Gastrocnemius medialis (tissue), 4 donors: ENCODE measurements around the gene CDAN1. TPM values are rescaled to one million over a fixed set of nuclear protein-coding genes. Genes with fewer than 3 reads are reported as not detected.

ENCODE experiments used
- ATAC-seq, 2 donors: fragments of 150-250 bp; one replicate each; pipeline ENCODE4 v1.9.1; 2016
- DNase-seq, 2 donors: peaks; one replicate each; pipeline ENCODE4 v3.0.0-alpha.2; 2019
- H3K27ac ChIP-seq, 4 donors: fragments of 200-600 bp; sonication (generic); 1 replicate in 1 of 4; 2 replicates in 3 of 4; pipeline ENCODE4 v1.5.1; 2016 to 2018; ENCODE audit warnings: mild to moderate bottlenecking in 2 of 4, moderate library complexity in 1 of 4
- H3K27me3 ChIP-seq, 3 donors: fragments of 200-600 bp; sonication (generic) in 2 of 3; 1 replicate in 1 of 3; 2 replicates in 2 of 3; pipeline versions ENCODE4 v1.5.1 to v1.6.0; 2016 to 2019; ENCODE audit warnings: mild to moderate bottlenecking in 1 of 3, moderate library complexity in 1 of 3
- H3K36me3 ChIP-seq, 2 donors: fragments of 200-600 bp; sonication (generic) in 1 of 2; one replicate each; pipeline ENCODE4 v1.5.1; 2017 to 2018
- H3K4me1 ChIP-seq, 2 donors: fragments of 200-600 bp; sonication (generic) in 1 of 2; one replicate each; pipeline ENCODE4 v1.5.1; 2016 to 2017; ENCODE audit warnings: mild to moderate bottlenecking in 2 of 2
- H3K4me3 ChIP-seq, 4 donors: fragments of 200-600 bp; sonication (generic) in 3 of 4; 1 replicate in 1 of 4; 2 replicates in 3 of 4; pipeline ENCODE4 v1.5.1; 2016 to 2019; ENCODE audit warnings: mild to moderate bottlenecking in 2 of 4
- H3K9me3 ChIP-seq, 3 donors: fragments of 200-600 bp; sonication (generic) in 2 of 3; 1 replicate in 1 of 3; 2 replicates in 2 of 3; pipeline ENCODE4 v1.5.1; 2016 to 2019
- CTCF ChIP-seq, 5 experiments: fragments of 450-650 bp in 3 of 5; fragments of 200-600 bp in 2 of 5; sonication (generic) in 2 of 5; IDR thresholded peaks in 4 of 5; conservative IDR thresholded peaks in 1 of 5; 1 replicate in 4 of 5; 2 replicates in 1 of 5; pipeline ENCODE4 v1.5.1; 2016 to 2019; ENCODE audit warnings: antibody characterized with exemption in 5 of 5, mild to moderate bottlenecking in 3 of 5, moderate library complexity in 3 of 5
- POLR2A ChIP-seq, 2 donors: fragments of 450-650 bp; IDR thresholded peaks; one replicate each; pipeline ENCODE4 v1.6.1; 2017; ENCODE audit warnings: antibody characterized with exemption in 2 of 2, mild to moderate bottlenecking in 2 of 2, moderate library complexity in 2 of 2
- in situ Hi-C, 4 donors: fragments of 200-750 bp; cut with MboI; loops; one replicate each; pipeline versions ENCODE4 v1.15.0 to v1.8.0; 2017; ENCODE audit warnings: low sequenced_read_pairs in 4 of 4
- intact Hi-C: fragments of 100-400 bp; cut with DNase I; formaldehyde crosslinking; loops from one replicate; pipeline ENCODE4 v1.15.1; 2023; ENCODE audit warnings: low total_unique reads
- total RNA-seq, 4 donors: library from RNA; depleted of rRNA; stranded (reverse); fragments of >200 nt; gene quantifications; one replicate each; pipeline versions ENCODE4 v1.1.0 to v1.2.3, GENCODE V29; 2016

CDAN1 gene
- total RNA-seq, 4 donors from 2014 or later = 4.2 to 5.9 (median 5.1) TPM

GRCh38 chr15:42710662-42711061 is 26.3 kb downstream of the CDAN1 start:
- ATAC-seq = no peak
- in situ Hi-C loops = loop anchor here in 1 of 4 donors (5.0 kb wide), 1 partner anchor 217 kb away; no protein-coding TSS in a partner anchor
- intact Hi-C loops = no loop called here

GRCh38 chr15:42707873-42708544 is 28.9 kb downstream of the CDAN1 start:
- ATAC-seq (no peak), DNase-seq (no peak)
- no peak overlapping the region for H3K4me3 ChIP-seq
- in situ Hi-C loops (loop anchor here in 2 of 4 donors (5.0 to 10.0 kb wide), 2 partner anchors 217 to 219 kb away; partner anchors contain the start of gene TTBK2 (in 1 of the 2)), intact Hi-C loops (loop anchor here (10.0 kb wide), 1 partner anchor 497 kb away; no protein-coding TSS in a partner anchor)
- no peaks in the 10 kb centered on the region for H3K9me3 ChIP-seq
- H3K27ac ChIP-seq = no peak overlapping the region
- TF ChIP-seq POLR2A (IDR thresholded peaks at IDR 0.05) (no peak), CTCF (IDR thresholded peaks at IDR 0.05 in 4 of 5, conservative IDR thresholded peaks at IDR 0.05 in 1 of 5) (no peak)
- no peaks in the 10 kb centered on the region for H3K4me1 ChIP-seq
- no peaks in the 10 kb centered on the region for H3K27me3 ChIP-seq
- no peaks in the 10 kb centered on the region for H3K36me3 ChIP-seq

More at GRCh38 chr15:42710662-42711061, 26.3 kb downstream of the CDAN1 start:
- Histone ChIP-seq H3K27me3 (no peaks in the 10 kb centered on the region), H3K4me1 (no peaks in the 10 kb centered on the region), H3K4me3 (no peak overlapping the region), H3K36me3 (no peaks in the 10 kb centered on the region), H3K27ac (no peak overlapping the region), H3K9me3 (no peaks in the 10 kb centered on the region)
- TF ChIP-seq CTCF (IDR thresholded peaks at IDR 0.05 in 4 of 5, conservative IDR thresholded peaks at IDR 0.05 in 1 of 5) (no peak), POLR2A (IDR thresholded peaks at IDR 0.05) (no peak)
- DNase-seq = no peak

GRCh38 chr15:42707068-42707467 is 29.9 kb downstream of the CDAN1 start:
- H3K4me3 ChIP-seq = no peak overlapping the region
- no peaks in the 10 kb centered on the region for H3K36me3 ChIP-seq
- in situ Hi-C loops (loop anchor here in 2 of 4 donors (5.0 to 10.0 kb wide), 2 partner anchors 218 to 220 kb away; partner anchors contain the start of gene TTBK2 (in 1 of the 2)), intact Hi-C loops (loop anchor here (10.0 kb wide), 1 partner anchor 498 kb away; no protein-coding TSS in a partner anchor)
- TF ChIP-seq POLR2A (IDR thresholded peaks at IDR 0.05) (no peak), CTCF (IDR thresholded peaks at IDR 0.05 in 4 of 5, conservative IDR thresholded peaks at IDR 0.05 in 1 of 5) (no peak)
- H3K9me3 ChIP-seq = no peaks in the 10 kb centered on the region
- no peak overlapping the region for H3K27ac ChIP-seq
- DNase-seq (no peak), ATAC-seq (no peak)
- H3K4me1 ChIP-seq = no peaks in the 10 kb centered on the region
- no peaks in the 10 kb centered on the region for H3K27me3 ChIP-seq

GRCh38 chr15:42705336-42705735 is 31.6 kb downstream of the CDAN1 start:
- peaks cover 0 to 8% (median 0%) of the 10 kb centered on the region in 3 donors for H3K9me3 ChIP-seq
- intact Hi-C loops (loop anchor here (10.0 kb wide), 1 partner anchor 499 kb away; no protein-coding TSS in a partner anchor), in situ Hi-C loops (loop anchor here in 2 of 4 donors (5.0 to 10.0 kb wide), 2 partner anchors 219 to 222 kb away; partner anchors contain the start of gene TTBK2 (in 1 of the 2))
- H3K36me3 ChIP-seq = peaks cover 3 to 6% of the 10 kb centered on the region in 2 donors
- ATAC-seq (no peak), DNase-seq (no peak)
- no peaks in the 10 kb centered on the region for H3K4me1 ChIP-seq
- H3K27ac ChIP-seq = no peak overlapping the region
- H3K4me3 ChIP-seq = no peak overlapping the region
- no peaks in the 10 kb centered on the region for H3K27me3 ChIP-seq
- no peak for TF ChIP-seq POLR2A (IDR thresholded peaks at IDR 0.05)
- TF ChIP-seq CTCF (IDR thresholded peaks at IDR 0.05 in 4 of 5, conservative IDR thresholded peaks at IDR 0.05 in 1 of 5) = no peak
